Jurkat, Clone E6-1 (cell line): Measurements from ENCODE around the gene AHSP. TPM values are rescaled to one million over a fixed set of nuclear protein-coding genes. Genes with fewer than 3 reads are reported as not detected.
"Not testable (repeated sequence)": the region's sequence is repeated elsewhere in the genome, so short reads cannot be mapped to it uniquely, and the experiment has no call there.

Experiments used
- DNase-seq: peaks from one replicate; pipeline ENCODE4 v3.0.0-alpha.2; 2011; ENCODE audit warnings: low read depth, low spot score
- H3K4me3 ChIP-seq: 2 replicates; pipeline ENCODE4 v1.5.1; 2011; ENCODE audit warnings: mild to moderate bottlenecking, low read length, control low read depth, moderate library complexity
- polyA plus RNA-seq: library from polyadenylated mRNA; unstranded; fragments of >200 nt; gene quantifications from one replicate; pipeline ENCODE4 v1.2.1, GENCODE V29; 2012; ENCODE audit warnings: missing spikeins; ENCODE audit not compliant: insufficient read length, insufficient read depth

The AHSP gene
- 1.7 TPM for polyA plus RNA-seq

- H3K4me3 ChIP-seq = no peak within 1 kb of the TSS
- DNase-seq = no peak
These were observed at the start of gene AHSP for GRCh38 chr16:31527734-31528274. Gene AHSP (plus strand): TSS chr16:31527900. CDS start chr16:31528140, 240 bp downstream.

- no peak for DNase-seq
- H3K4me3 ChIP-seq = no peak overlapping the region
These were observed 48.7 kb upstream of the AHSP start for GRCh38 chr16:31478956-31479355.

GRCh38 chr16:31479751-31480150 is 47.9 kb upstream of the AHSP start:
- no peak for DNase-seq
- no peak overlapping the region for H3K4me3 ChIP-seq

GRCh38 chr16:31480851-31481536 is 46.7 kb upstream of the AHSP start:
- no peak overlapping the region for H3K4me3 ChIP-seq
- DNase-seq = no peak

- no peak for DNase-seq
- H3K4me3 ChIP-seq = no peak within 1 kb of the TSS
These were observed 44.6 kb upstream of the AHSP start, which contains the start of gene SLC5A2 for GRCh38 chr16:31483081-31483480. Gene SLC5A2 (plus strand): TSS chr16:31483123. CDS start chr16:31483137, 14 bp downstream.

GRCh38 chr16:31484048-31484447 is 43.7 kb upstream of the AHSP start:
- not testable (repeated sequence) for DNase-seq, H3K4me3 ChIP-seq

- no peak overlapping the region for H3K4me3 ChIP-seq
- no peak for DNase-seq
These were observed 43.1 kb upstream of the AHSP start for GRCh38 chr16:31484491-31485171.

GRCh38 chr16:31485571-31485970 is 42.1 kb upstream of the AHSP start:
- no peak overlapping the region for H3K4me3 ChIP-seq
- DNase-seq = no peak

- H3K4me3 ChIP-seq = no peak overlapping the region
- DNase-seq = no peak
These were observed 41.7 kb upstream of the AHSP start for GRCh38 chr16:31486045-31486444.

GRCh38 chr16:31487071-31487719 is 40.5 kb upstream of the AHSP start:
- DNase-seq = no peak
- peak overlapping the region; percentile 48 for H3K4me3 ChIP-seq

- peak overlapping the region; percentile 48 for H3K4me3 ChIP-seq
- DNase-seq = peak; percentile 59
These were observed 39.8 kb upstream of the AHSP start for GRCh38 chr16:31487720-31488467.

GRCh38 chr16:31488468-31489297 is 39.0 kb upstream of the AHSP start:
- DNase-seq = no peak
- no peak overlapping the region for H3K4me3 ChIP-seq

- H3K4me3 ChIP-seq = no peak overlapping the region
- no peak for DNase-seq
These were observed 38.5 kb upstream of the AHSP start for GRCh38 chr16:31489298-31489564.

- no peak for DNase-seq
- no peak overlapping the region for H3K4me3 ChIP-seq
These were observed 37.8 kb upstream of the AHSP start for GRCh38 chr16:31489616-31490584.

GRCh38 chr16:31491778-31492418 is 35.8 kb upstream of the AHSP start:
- no peak for DNase-seq

GRCh38 chr16:31493506-31494125 is 34.1 kb upstream of the AHSP start:
- H3K4me3 ChIP-seq = no peak overlapping the region
- no peak for DNase-seq

More at GRCh38 chr16:31491778-31492418, 35.8 kb upstream of the AHSP start:
- no peak overlapping the region for H3K4me3 ChIP-seq

GRCh38 chr16:31496670-31497069 is 31.0 kb upstream of the AHSP start:
- no peak for DNase-seq
- H3K4me3 ChIP-seq = no peak overlapping the region
